NCI-H1105 (cell line): ENCODE measurements around the gene SLC26A1.

Experiments used
- DNase-seq: peaks from one replicate; lab custom pipeline; 2025; lab: John Stamatoyannopoulos, UW

The SLC26A1 gene

GRCh38 chr4:965048-965765, 28.0 kb downstream of the SLC26A1 start:
- no peak for DNase-seq

DNA sequence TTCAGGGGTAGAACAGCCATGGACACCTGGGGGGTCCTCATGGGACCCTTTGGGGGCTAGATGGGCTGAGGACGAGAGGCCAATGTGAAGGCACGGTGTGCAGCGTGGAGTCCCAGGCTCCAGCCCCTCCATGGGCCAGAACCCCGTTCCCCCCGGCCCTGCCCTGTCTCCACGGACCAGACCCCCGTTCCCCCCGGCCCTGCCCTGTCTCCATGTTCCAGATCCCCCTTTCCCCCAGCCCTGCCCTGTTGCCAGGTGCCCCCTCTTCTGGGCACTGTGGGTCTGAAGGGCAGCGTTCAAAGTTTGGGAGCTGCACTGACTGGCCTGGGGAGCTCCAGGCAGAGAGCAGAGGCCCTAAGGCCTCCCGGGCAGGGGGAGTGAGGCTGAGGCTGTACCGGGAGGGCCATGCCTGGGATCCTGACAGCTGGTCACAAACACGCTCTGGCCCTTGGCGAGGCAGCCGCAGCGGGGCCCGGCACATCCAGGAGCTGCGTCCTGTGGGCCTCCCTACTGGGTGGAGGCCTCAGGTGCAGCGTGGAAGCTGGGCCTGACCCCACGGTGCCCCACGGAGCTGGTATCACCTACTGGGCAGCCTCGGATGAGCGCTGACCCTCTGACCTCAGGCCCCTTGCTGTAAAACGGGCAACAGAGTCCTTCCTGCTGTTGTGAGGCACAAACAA, 28.7 kb downstream of the SLC26A1 start:
- DNase-seq: no peak

DNA sequence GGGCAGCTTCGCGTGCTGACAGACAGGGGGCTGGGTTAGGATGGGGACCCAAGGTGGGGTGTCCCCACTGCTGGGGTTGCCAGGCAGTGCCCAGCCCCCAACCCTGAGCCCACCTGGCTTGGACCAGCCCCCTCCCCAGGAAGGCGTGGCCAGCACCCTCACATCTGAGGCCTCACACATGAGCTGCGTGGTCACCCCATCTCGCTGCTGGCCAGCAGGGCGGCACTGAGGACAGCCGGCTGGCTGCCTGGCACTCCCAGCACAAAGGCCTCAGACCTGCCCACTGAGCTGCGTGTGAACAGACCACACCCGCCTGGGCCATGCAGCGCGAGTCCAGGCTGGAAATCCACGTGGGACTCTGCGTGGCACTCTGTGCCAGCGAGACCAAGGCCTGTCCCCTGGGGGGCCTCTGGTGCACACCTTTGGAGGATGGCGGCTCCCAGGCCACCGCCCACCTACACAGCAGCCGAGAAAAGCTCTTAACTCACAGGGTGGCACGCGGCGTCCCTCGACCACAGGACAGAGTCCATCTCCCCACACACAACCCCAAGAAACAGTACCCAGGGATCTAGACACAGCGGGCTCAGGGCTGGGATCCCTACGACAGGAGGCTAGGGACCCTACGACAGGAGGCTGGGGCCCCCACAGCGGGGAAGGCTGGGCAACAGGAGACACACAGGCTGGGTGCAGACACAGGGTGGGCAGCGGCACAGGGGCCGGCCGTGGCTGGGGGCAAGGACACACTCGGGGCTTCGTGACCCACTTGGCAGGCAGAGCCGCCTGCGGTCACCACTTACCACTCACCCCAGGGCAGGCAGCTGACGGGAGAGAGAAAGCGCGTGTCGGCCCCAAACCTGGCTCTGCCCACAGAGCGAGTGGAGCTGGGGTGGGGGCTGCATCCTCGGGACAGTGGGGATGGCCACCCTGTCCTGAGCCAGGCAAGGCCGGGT, 29.7 kb downstream of the SLC26A1 start:
- no peak for DNase-seq

DNA sequence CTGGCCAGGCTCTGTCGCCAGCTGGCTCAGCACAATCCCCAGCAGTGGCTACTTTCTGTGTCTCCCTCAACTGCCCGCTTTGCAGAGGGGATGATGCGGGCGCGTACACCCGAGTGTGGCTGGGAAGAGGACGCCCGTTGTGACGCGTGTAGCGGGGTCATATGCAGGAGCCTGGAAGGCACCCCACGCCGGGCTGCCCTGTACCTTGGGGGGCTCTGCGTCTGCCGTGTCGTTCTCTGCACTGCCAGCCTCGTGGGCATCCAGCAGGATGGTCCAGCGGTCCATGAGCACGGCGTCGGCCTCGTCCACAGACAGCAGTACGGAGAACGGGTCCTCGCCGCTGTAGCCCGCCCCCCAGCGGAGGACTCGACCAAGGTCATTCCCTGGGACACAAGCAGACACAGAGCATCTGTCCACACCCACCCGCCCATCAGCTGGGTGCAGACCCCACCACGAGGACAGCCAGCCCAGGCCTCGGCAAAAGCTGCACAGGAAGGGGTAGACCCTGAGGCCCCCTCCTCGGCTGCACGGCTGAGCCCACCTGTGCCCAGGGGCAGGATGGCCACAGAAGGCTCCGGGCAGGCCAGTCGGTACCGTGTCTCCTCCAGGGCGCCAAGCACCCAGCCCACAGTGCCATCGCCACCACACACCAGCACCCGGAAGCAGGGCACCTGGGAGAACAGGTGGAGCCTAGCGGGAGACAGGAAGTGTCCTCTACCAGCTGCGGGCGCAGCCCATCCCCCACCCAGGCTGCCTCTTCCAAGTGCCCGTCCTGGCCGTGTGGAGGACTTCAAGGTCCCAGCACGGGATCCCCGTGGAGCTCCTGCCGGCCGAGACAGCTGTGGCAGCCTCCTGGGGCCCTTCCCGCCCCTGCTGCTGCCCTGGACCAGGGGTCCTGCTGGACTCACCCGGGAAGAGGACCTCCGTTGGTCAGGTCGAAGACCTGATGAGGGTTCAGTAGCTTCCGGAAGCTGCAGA, 30.7 kb downstream of the SLC26A1 start:
- no peak for DNase-seq

- no peak for DNase-seq
Observed at GRCh38 chr4:961351-962230, 31.6 kb downstream of the SLC26A1 start.

- DNase-seq: no peak
Observed at GRCh38 chr4:960636-961350, 32.4 kb downstream of the SLC26A1 start.

DNA sequence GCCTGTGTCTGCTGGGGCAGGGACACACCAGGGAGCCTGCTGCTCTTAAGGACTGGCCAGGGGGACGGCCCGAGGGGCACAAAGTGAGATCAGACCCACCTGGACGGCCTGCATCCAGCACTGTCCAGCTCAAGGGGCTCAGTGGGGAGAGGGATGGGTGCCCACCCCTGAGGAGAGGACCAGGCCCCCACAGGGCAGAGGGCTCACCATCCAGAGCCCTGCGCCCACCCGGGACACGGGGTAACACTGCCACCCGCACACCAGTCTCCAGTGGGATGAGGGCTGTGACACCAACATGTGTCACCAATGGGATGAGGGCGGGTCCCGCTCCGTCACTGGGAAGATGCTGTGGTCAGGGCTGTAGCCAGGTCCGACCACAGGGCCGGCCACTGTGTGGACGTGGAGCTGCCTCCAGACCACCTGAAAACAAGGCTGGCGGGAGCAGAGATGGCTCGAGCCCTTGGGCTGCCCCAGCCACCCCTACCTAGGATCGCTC, 33.0 kb downstream of the SLC26A1 start:
- DNase-seq: no peak

GRCh38 chr4:959338-960139, 33.7 kb downstream of the SLC26A1 start:
- DNase-seq: no peak

DNA sequence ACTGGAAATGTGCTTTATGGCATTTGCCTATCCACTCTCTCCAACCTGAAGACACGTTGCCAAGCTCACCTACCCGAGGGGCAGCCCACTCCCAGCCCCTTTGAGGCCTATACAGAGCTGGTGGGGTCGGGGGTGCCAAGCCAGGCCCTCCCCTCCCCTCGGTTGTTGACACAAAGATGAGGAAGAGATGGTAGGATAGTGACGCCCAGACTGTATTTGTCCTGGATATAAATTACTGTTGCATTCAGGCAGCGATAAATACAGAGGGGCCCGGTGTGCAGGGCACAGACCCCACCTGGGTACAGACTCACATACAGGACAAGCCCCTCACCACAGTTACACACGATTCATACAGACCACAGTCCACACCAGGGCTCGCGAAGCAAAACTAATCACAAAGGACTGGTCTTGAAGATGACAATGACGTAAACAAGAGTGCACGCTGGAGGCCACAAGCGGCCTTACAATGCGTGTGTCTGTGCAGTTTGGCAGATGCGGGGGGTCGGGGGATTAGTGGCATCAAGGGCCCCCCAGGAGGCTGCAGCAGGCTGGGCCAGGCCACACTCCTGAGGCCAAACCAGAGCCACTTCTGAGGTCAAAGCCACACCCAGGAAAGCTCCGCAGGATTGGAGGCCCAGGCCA, 34.4 kb downstream of the SLC26A1 start:
- DNase-seq: no peak

DNA sequence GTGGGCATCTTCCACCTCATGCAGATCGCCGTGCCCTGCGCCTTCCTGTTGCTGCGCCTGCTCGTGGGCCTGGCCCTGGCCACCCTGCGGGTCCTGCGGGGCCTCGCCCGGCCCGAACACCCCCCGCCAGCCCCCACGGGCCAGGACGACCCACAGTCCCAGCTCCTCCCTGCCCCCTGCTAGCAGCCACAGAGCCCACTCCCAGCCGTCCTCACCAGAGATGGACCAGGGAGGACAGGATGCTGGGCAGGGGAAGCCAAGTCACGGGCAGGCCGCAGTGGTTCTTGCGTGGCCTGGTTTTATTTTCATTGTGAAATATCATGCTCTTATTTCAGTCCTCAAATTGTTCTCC, 34.9 kb downstream of the SLC26A1 start:
- DNase-seq: no peak

DNA sequence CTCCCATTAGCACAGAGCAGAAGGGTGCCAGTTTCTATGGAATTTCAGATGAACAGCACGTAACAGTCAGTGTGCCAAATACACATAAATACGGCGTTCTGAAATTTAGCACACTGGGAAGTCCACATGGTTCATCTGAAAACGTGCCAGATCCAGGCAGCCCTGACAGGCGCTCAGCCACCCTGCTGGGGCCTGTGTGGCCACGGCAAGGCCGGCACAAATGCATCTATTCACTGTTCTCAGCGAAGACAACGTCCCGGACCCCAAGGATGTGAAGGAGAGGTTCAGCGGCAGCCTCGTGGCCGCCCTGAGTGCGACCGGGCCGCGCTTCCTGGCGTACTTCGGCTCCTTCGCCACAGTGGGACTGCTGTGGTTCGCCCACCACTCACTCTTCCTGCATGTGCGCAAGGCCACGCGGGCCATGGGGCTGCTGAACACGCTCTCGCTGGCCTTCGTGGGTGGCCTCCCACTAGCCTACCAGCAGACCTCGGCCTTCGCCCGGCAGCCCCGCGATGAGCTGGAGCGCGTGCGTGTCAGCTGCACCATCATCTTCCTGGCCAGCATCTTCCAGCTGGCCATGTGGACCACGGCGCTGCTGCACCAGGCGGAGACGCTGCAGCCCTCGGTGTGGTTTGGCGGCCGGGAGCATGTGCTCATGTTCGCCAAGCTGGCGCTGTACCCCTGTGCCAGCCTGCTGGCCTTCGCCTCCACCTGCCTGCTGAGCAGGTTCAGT, 35.5 kb downstream of the SLC26A1 start:
- no peak for DNase-seq

- no peak for DNase-seq
Observed at GRCh38 chr4:957231-957580, 36.0 kb downstream of the SLC26A1 start.

GRCh38 chr4:956531-957230, 36.5 kb downstream of the SLC26A1 start:
- DNase-seq: no peak

GRCh38 chr4:955931-956381, 37.2 kb downstream of the SLC26A1 start:
- DNase-seq: no peak

- DNase-seq: no peak
Observed at GRCh38 chr4:955161-955921, 37.9 kb downstream of the SLC26A1 start.
